Measurements from ENCODE around the gene FXYD5.

The FXYD5 gene

GRCh38 chr19:35154525-35155406, at the start of gene FXYD5:
TSS of gene FXYD5 (plus strand) at chr19:35154735. CDS start at chr19:35155551, 816 bp downstream.
- peak; percentile 82 for ATAC-seq
- TF ChIP-seq TCF4 (CRISPR knock-in tag; IDR thresholded peaks at IDR 0.05; ENCODE audit: borderline replicate concordance) = no peak
- TF ChIP-seq BACH2 (CRISPR knock-in tag; IDR thresholded peaks at IDR 0.05; ENCODE audit: borderline replicate concordance) = no peak
- TF ChIP-seq GLIS3 (CRISPR knock-in tag; IDR thresholded peaks at IDR 0.05) = no peak
- no peak for TF ChIP-seq ARNTL (CRISPR knock-in tag; IDR thresholded peaks at IDR 0.05; ENCODE audit: borderline replicate concordance, low read depth)
- TF ChIP-seq ZNF565 (CRISPR knock-in tag; conservative IDR thresholded peaks at IDR 0.05; ENCODE audit: low read depth) = no peak
- no peak for TF ChIP-seq ZNF70 (CRISPR knock-in tag; IDR thresholded peaks at IDR 0.05)
- no peak for TF ChIP-seq CREB5 (CRISPR knock-in tag; IDR thresholded peaks at IDR 0.05; ENCODE audit: low read depth)
- no peak for TF ChIP-seq ZFP3 (CRISPR knock-in tag; IDR thresholded peaks at IDR 0.05)
- TF ChIP-seq OSR1 (CRISPR knock-in tag; IDR thresholded peaks at IDR 0.05) = no peak
- TF ChIP-seq, protein P1, sequence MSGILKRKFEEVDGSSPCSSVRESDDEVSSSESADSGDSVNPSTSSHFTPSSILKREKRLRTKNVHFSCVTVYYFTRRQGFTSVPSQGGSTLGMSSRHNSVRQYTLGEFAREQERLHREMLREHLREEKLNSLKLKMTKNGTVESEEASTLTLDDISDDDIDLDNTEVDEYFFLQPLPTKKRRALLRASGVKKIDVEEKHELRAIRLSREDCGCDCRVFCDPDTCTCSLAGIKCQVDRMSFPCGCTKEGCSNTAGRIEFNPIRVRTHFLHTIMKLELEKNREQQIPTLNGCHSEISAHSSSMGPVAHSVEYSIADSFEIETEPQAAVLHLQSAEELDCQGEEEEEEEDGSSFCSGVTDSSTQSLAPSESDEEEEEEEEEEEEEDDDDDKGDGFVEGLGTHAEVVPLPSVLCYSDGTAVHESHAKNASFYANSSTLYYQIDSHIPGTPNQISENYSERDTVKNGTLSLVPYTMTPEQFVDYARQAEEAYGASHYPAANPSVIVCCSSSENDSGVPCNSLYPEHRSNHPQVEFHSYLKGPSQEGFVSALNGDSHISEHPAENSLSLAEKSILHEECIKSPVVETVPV (CRISPR knock-in tag; IDR thresholded peaks at IDR 0.05) = no peak

DNA sequence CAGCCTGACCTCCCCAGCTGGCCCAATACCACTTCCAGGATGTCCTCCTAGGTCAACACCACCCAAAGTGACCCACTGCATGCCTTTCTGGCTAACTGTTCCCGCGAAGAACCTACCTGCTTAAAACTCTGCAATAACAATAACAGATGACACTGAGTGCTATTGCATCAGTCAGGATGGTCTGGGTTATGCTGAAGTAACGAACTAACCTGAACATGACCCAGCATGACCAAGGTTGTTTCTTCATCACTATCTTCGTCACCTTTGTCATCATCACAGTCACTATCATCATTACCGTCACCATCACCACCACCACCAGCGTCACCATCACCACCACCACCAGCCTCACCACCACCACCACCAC, 49.5 kb upstream of the FXYD5 start:
- TF ChIP-seq SNAI2 (CRISPR knock-in tag; IDR thresholded peaks at IDR 0.05) (no peak), RARB (CRISPR knock-in tag; IDR thresholded peaks at IDR 0.05) (no peak), GLIS3 (CRISPR knock-in tag; IDR thresholded peaks at IDR 0.05) (no peak), ZFP30 (CRISPR knock-in tag; IDR thresholded peaks at IDR 0.05) (no peak), ZNF8 (CRISPR knock-in tag; IDR thresholded peaks at IDR 0.05) (no peak), ZFP3 (CRISPR knock-in tag; IDR thresholded peaks at IDR 0.05) (no peak)
- TF ChIP-seq, protein P2, sequence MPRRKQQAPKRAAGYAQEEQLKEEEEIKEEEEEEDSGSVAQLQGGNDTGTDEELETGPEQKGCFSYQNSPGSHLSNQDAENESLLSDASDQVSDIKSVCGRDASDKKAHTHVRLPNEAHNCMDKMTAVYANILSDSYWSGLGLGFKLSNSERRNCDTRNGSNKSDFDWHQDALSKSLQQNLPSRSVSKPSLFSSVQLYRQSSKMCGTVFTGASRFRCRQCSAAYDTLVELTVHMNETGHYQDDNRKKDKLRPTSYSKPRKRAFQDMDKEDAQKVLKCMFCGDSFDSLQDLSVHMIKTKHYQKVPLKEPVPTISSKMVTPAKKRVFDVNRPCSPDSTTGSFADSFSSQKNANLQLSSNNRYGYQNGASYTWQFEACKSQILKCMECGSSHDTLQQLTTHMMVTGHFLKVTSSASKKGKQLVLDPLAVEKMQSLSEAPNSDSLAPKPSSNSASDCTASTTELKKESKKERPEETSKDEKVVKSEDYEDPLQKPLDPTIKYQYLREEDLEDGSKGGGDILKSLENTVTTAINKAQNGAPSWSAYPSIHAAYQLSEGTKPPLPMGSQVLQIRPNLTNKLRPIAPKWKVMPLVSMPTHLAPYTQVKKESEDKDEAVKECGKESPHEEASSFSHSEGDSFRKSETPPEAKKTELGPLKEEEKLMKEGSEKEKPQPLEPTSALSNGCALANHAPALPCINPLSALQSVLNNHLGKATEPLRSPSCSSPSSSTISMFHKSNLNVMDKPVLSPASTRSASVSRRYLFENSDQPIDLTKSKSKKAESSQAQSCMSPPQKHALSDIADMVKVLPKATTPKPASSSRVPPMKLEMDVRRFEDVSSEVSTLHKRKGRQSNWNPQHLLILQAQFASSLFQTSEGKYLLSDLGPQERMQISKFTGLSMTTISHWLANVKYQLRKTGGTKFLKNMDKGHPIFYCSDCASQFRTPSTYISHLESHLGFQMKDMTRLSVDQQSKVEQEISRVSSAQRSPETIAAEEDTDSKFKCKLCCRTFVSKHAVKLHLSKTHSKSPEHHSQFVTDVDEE (CRISPR knock-in tag; IDR thresholded peaks at IDR 0.05) = no peak
- ATAC-seq = no peak

- ATAC-seq = no peak
- no peak for TF ChIP-seq CREB5 (CRISPR knock-in tag; IDR thresholded peaks at IDR 0.05; ENCODE audit: low read depth)
- TF ChIP-seq, protein P2 (CRISPR knock-in tag; IDR thresholded peaks at IDR 0.05) = no peak
These were observed 48.9 kb upstream of the FXYD5 start for GRCh38 chr19:35105411-35106290.

DNA sequence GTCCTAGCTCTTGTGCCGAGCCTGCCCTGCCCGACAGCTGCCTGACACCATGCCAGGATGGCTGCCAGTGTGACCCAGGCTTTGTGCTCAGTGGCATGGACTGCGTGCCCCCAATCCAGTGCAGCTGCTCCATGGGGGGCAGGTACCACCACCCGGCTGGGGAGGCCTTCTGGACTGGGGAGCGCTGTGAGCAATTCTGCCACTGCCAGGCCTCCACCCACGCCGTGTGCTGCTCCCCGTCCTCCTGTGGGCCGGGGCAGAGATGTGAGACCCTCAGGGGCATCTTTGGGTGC, 48.3 kb upstream of the FXYD5 start:
- no peak for ATAC-seq
- TF ChIP-seq PPARA (CRISPR knock-in tag; IDR thresholded peaks at IDR 0.05; ENCODE audit: borderline replicate concordance) (no peak), OSR1 (CRISPR knock-in tag; IDR thresholded peaks at IDR 0.05) (no peak), ZNF565 (CRISPR knock-in tag; conservative IDR thresholded peaks at IDR 0.05; ENCODE audit: low read depth) (no peak), TCF4 (CRISPR knock-in tag; IDR thresholded peaks at IDR 0.05; ENCODE audit: borderline replicate concordance) (no peak), ARNTL (CRISPR knock-in tag; IDR thresholded peaks at IDR 0.05; ENCODE audit: borderline replicate concordance, low read depth) (no peak), ZC3H10 (CRISPR knock-in tag; IDR thresholded peaks at IDR 0.05) (no peak), ISL1 (CRISPR knock-in tag; IDR thresholded peaks at IDR 0.05) (no peak), GLIS3 (CRISPR knock-in tag; IDR thresholded peaks at IDR 0.05) (no peak), BACH2 (CRISPR knock-in tag; IDR thresholded peaks at IDR 0.05; ENCODE audit: borderline replicate concordance) (no peak), TOX (CRISPR knock-in tag; IDR thresholded peaks at IDR 0.05; ENCODE audit: borderline replicate concordance) (no peak), ZFP3 (CRISPR knock-in tag; IDR thresholded peaks at IDR 0.05) (no peak), ZFP30 (CRISPR knock-in tag; IDR thresholded peaks at IDR 0.05) (no peak), RARB (CRISPR knock-in tag; IDR thresholded peaks at IDR 0.05) (no peak), ZNF70 (CRISPR knock-in tag; IDR thresholded peaks at IDR 0.05) (no peak)
- TF ChIP-seq, protein P1 (CRISPR knock-in tag; IDR thresholded peaks at IDR 0.05) = no peak

Data from SK-N-SH treated with all-trans-retinoic acid at 6 μM for 48 hours (cell line).